HCT116 (cell line): ENCODE measurements around the gene SF3A2. TPM values are rescaled to one million over a fixed set of nuclear protein-coding genes. Genes with fewer than 3 reads are reported as not detected.
A peak's percentile ranks its signal among the peaks of the same experiment; 100 is the strongest.

ENCODE experiments used
- CBX3 ChIP-seq: IDR thresholded peaks from 2 replicates; pipeline ENCODE4 v1.6.1; 2012; ENCODE audit warnings: low read depth
- ELF1 ChIP-seq: IDR thresholded peaks from 2 replicates; pipeline ENCODE4 v1.6.1; 2012; ENCODE audit warnings: low read depth, borderline replicate concordance
- EZH2 ChIP-seq: fragments of 200-600 bp; sonication (generic); IDR thresholded peaks from 2 replicates; pipeline ENCODE4 v1.6.1; 2017; ENCODE audit warnings: antibody characterized with exemption, mixed run types
- EZH2phosphoT487 ChIP-seq: fragments of 200-600 bp; IDR thresholded peaks from 2 replicates; pipeline ENCODE4 v1.6.1; 2018; ENCODE audit warnings: antibody characterized with exemption, borderline replicate concordance
- SIN3A ChIP-seq: IDR thresholded peaks from 2 replicates; pipeline ENCODE4 v1.6.1; 2012; ENCODE audit warnings: low read depth
- SP1 ChIP-seq: IDR thresholded peaks from 2 replicates; pipeline ENCODE4 v1.6.1; 2012; ENCODE audit warnings: low read depth
- TCF7L2 ChIP-seq: IDR thresholded peaks from 2 replicates; pipeline ENCODE4 v1.7.0; 2011; ENCODE audit warnings: borderline replicate concordance, inconsistent platforms; ENCODE audit not compliant: insufficient read depth, insufficient read length; ENCODE audit errors: extremely low read depth
- ZFX ChIP-seq: fragments of 450-650 bp; IDR thresholded peaks from 2 replicates; pipeline ENCODE4 v1.6.1; 2017
- ZNF274 ChIP-seq: fragments of 200-500 bp; sonication (Bioruptor generic); IDR thresholded peaks from 2 replicates; pipeline ENCODE4 v1.6.1; 2014; ENCODE audit warnings: mild to moderate bottlenecking, low read depth, low read length, inconsistent platforms
- total RNA-seq: library from RNA; stranded (reverse); gene quantifications from one replicate; pipeline ENCODE4 v1.2.1, GENCODE V29; 2021; ENCODE audit not compliant: unreplicated experiment
- TF ChIP-seq, protein P1 (sequence below): IDR thresholded peaks from 2 replicates; pipeline ENCODE4 v1.6.1; 2011; ENCODE audit warnings: mild to moderate bottlenecking, low read length, moderate library complexity; ENCODE audit not compliant: insufficient replicate concordance; ENCODE audit errors: extremely low read depth
- TF ChIP-seq, protein P2 (sequence below): IDR thresholded peaks from 2 replicates; pipeline ENCODE4 v1.6.1; 2012
- TF ChIP-seq, protein P3 (sequence below), 3 experiments: fragments of 200-600 bp in 1 of 3; sonication (generic) in 1 of 3; IDR thresholded peaks in 2 of 3; conservative IDR thresholded peaks in 1 of 3; 2 replicates each; pipeline ENCODE4 v1.5.1; 2012 to 2017; ENCODE audit warnings: low read depth in 2 of 3, low read length in 2 of 3, antibody characterized with exemption in 1 of 3, borderline replicate concordance in 1 of 3, control low read depth in 1 of 3, mild to moderate bottlenecking in 1 of 3, mixed read lengths in 1 of 3, mixed run types in 1 of 3, moderate library complexity in 1 of 3; ENCODE audit not compliant: insufficient read depth in 1 of 3

Gene SF3A2
- total RNA-seq, 1 experiment from 2014 or later: 166 TPM

DNA sequence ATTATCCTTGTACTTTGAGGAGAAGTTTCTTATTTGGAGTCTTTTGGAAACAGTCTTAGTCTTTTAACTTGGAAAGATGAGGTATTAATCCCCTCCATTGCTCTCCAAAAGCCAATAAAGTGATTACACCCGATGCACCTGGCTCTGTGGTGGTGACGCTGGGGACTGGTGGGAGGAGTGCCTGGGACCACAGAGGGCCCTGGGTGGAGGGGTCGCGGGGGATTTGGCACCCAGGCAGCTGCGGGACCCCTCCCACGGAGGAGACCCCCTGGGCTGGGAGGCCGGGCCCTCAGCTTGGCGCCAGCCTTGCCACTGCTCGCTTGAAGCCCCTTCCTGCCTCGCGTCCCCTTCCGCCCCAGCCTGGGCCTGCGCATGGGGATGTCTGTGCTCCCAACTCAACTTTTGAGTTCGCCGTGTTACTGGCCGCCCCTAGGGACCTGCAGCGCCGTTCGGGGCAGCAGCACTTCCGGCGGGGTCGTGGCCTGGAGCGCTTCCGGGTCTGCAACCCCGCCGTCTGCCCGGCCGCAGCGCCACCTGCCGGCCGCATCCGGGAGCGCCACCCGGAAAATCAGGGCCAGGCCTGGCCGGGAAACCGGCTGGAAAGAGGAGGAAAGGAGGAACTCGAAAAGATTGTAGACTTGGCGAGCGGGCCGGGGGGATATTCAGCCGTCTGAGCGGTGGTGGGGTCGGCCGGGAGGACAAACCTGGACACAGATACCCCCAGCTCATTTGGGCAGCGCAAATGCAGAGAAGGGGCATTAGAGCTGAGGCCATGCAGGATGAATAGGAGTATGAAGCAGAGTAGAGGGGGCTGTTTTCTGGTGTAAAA lies 36.9 kb downstream of the SF3A2 start (continued):
- TF ChIP-seq, protein P1, sequence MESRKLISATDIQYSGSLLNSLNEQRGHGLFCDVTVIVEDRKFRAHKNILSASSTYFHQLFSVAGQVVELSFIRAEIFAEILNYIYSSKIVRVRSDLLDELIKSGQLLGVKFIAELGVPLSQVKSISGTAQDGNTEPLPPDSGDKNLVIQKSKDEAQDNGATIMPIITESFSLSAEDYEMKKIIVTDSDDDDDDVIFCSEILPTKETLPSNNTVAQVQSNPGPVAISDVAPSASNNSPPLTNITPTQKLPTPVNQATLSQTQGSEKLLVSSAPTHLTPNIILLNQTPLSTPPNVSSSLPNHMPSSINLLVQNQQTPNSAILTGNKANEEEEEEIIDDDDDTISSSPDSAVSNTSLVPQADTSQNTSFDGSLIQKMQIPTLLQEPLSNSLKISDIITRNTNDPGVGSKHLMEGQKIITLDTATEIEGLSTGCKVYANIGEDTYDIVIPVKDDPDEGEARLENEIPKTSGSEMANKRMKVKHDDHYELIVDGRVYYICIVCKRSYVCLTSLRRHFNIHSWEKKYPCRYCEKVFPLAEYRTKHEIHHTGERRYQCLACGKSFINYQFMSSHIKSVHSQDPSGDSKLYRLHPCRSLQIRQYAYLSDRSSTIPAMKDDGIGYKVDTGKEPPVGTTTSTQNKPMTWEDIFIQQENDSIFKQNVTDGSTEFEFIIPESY: no peak
- TF ChIP-seq ZNF274 (no peak), ELF1 (no peak; the same call in 1 of the 2 replicates), CBX3 (no peak), TCF7L2 (no peak), ZFX (no peak), EZH2phosphoT487 (no peak), SIN3A (peak; percentile 53; the same call in 1 of the 2 replicates), EZH2 (no peak), SP1 (no peak)
- TF ChIP-seq, protein P2, sequence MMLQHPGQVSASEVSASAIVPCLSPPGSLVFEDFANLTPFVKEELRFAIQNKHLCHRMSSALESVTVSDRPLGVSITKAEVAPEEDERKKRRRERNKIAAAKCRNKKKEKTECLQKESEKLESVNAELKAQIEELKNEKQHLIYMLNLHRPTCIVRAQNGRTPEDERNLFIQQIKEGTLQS: no peak
- TF ChIP-seq, protein P3, sequence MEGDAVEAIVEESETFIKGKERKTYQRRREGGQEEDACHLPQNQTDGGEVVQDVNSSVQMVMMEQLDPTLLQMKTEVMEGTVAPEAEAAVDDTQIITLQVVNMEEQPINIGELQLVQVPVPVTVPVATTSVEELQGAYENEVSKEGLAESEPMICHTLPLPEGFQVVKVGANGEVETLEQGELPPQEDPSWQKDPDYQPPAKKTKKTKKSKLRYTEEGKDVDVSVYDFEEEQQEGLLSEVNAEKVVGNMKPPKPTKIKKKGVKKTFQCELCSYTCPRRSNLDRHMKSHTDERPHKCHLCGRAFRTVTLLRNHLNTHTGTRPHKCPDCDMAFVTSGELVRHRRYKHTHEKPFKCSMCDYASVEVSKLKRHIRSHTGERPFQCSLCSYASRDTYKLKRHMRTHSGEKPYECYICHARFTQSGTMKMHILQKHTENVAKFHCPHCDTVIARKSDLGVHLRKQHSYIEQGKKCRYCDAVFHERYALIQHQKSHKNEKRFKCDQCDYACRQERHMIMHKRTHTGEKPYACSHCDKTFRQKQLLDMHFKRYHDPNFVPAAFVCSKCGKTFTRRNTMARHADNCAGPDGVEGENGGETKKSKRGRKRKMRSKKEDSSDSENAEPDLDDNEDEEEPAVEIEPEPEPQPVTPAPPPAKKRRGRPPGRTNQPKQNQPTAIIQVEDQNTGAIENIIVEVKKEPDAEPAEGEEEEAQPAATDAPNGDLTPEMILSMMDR (IDR thresholded peaks at IDR 0.05 in 2 of 3, conservative IDR thresholded peaks at IDR 0.05 in 1 of 3; ENCODE audit: borderline replicate concordance in 1 of 3, insufficient read depth in 1 of 3, low read depth in 2 of 3, low read length in 2 of 3): peak; percentile 88 to 94 (median 94)
